Breast epithelium (tissue), 4 donors: ENCODE measurements around the gene FAM43A. TPM values are rescaled to one million over a fixed set of nuclear protein-coding genes. Genes with fewer than 3 reads are reported as not detected.
A peak's percentile ranks its signal among the peaks of the same experiment; 100 is the strongest.

Experiments used
- DNase-seq, 2 donors: peaks; one replicate each; pipeline ENCODE4 v3.0.0-alpha.2; 2019; ENCODE audit warnings: low spot score in 2 of 2
- H3K27ac ChIP-seq, 2 donors: fragments of 200-600 bp; sonication (generic) in 1 of 2; one replicate each; pipeline ENCODE4 v1.5.1; 2016 to 2019; ENCODE audit warnings: mild to moderate bottlenecking in 1 of 2
- H3K27me3 ChIP-seq, 2 donors: fragments of 200-600 bp; sonication (generic) in 1 of 2; one replicate each; pipeline versions ENCODE4 v1.5.1 to v1.6.0; 2017 to 2019; ENCODE audit warnings: control low read depth in 1 of 2, mild to moderate bottlenecking in 1 of 2
- H3K36me3 ChIP-seq: fragments of 200-600 bp; one replicate; pipeline ENCODE4 v1.5.1; 2019
- H3K4me1 ChIP-seq, 2 donors: fragments of 200-600 bp; sonication (generic); one replicate each; pipeline ENCODE4 v1.5.1; 2016 to 2019; ENCODE audit warnings: control low read depth in 1 of 2
- H3K4me3 ChIP-seq, 3 donors: fragments of 200-600 bp; sonication (generic); 1 replicate in 2 of 3; 2 replicates in 1 of 3; pipeline ENCODE4 v1.5.1; 2016 to 2019; ENCODE audit warnings: mild to moderate bottlenecking in 3 of 3, moderate library complexity in 2 of 3
- H3K9me3 ChIP-seq, 2 donors: fragments of 200-600 bp; sonication (generic) in 1 of 2; one replicate each; pipeline ENCODE4 v1.5.1; 2016 to 2019; ENCODE audit warnings: control low read depth in 1 of 2
- POLR2A ChIP-seq: fragments of 450-650 bp; IDR thresholded peaks from one replicate; pipeline ENCODE4 v1.6.1; 2016; ENCODE audit warnings: antibody characterized with exemption, mild to moderate bottlenecking, moderate library complexity
- POLR2AphosphoS5 ChIP-seq, 3 donors: sonication (generic); formaldehyde crosslinking; IDR thresholded peaks; one replicate each; pipeline ENCODE4 v1.6.1; 2017; ENCODE audit warnings: antibody characterized with exemption in 3 of 3
- intact Hi-C: fragments of 100-400 bp; cut with DNase I; formaldehyde crosslinking; loops from one replicate; pipeline ENCODE4 v1.15.1; 2023; ENCODE audit warnings: low total_unique reads
- total RNA-seq, 3 donors: library from RNA; depleted of rRNA; stranded (reverse); fragments of >200 nt; gene quantifications; one replicate each; pipeline ENCODE4 v1.1.0, GENCODE V29; 2016
- TF ChIP-seq, protein P1 (sequence below), 3 donors: fragments of 450-650 bp; IDR thresholded peaks; one replicate each; pipeline ENCODE4 v1.5.1; 2016 to 2017; ENCODE audit warnings: antibody characterized with exemption in 3 of 3, mild to moderate bottlenecking in 3 of 3, moderate library complexity in 3 of 3

FAM43A gene
- total RNA-seq, 3 donors from 2014 or later: 10.1 to 16.7 (median 15.5) TPM

DNA sequence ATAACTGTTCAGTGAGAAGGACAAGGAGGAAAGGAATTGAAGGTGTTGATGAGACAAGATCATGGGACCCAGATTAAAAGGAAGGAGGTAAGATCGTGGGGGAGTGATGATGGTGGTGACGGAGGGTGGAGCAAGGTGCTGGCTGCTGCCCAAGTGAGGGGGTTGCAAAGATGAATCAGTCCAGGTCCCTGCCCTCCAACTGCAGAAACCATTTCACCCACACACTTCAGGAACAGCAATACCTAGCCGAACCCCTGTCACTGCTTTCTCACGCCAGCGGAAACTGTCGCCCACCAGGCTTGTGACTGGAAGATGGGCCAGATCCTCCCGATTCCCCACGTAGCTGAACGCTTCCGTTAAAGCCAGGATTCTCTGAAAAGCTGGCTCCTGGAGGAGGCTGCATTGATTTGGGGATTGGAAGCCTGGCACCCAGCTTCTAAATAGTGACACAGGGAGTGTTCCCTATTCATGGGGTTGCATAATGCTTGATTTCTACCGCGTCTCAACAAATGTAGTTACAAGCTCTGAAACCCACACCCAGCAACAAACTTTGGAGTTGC lies 10.5 kb upstream of the FAM43A start:
- Histone ChIP-seq H3K4me3 (no peak overlapping the region), H3K9me3 (no peaks in the 10 kb centered on the region), H3K4me1 (peaks cover 0 to 13% of the 10 kb centered on the region in 2 donors), H3K27me3 (no peaks in the 10 kb centered on the region), H3K27ac (no peak overlapping the region), H3K36me3 (no peaks in the 10 kb centered on the region)
- intact Hi-C loops: no loop called here
- TF ChIP-seq POLR2A (no peak), POLR2AphosphoS5 (IDR thresholded peaks at IDR 0.05) (no peak)
- TF ChIP-seq, protein P1, sequence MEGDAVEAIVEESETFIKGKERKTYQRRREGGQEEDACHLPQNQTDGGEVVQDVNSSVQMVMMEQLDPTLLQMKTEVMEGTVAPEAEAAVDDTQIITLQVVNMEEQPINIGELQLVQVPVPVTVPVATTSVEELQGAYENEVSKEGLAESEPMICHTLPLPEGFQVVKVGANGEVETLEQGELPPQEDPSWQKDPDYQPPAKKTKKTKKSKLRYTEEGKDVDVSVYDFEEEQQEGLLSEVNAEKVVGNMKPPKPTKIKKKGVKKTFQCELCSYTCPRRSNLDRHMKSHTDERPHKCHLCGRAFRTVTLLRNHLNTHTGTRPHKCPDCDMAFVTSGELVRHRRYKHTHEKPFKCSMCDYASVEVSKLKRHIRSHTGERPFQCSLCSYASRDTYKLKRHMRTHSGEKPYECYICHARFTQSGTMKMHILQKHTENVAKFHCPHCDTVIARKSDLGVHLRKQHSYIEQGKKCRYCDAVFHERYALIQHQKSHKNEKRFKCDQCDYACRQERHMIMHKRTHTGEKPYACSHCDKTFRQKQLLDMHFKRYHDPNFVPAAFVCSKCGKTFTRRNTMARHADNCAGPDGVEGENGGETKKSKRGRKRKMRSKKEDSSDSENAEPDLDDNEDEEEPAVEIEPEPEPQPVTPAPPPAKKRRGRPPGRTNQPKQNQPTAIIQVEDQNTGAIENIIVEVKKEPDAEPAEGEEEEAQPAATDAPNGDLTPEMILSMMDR (IDR thresholded peaks at IDR 0.05): no peak
- no peak for DNase-seq

DNA sequence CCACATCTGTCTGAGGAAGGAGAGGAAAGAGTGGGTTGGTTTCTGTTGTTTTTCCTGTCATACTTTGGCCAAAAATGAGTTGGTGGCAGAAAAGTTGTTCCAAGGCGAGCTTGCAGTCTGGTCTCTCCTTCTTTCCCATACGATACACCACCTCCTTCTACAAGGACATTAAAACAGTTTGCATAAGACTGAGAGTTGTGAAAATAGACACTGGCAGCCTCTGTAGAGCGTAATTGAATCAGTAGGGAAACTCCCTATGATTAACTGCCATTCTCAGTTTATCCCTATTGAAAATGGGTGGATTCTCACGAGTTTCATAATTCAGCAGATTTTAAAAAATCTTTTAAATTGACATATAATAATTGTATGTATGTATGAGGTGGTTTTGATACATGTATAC lies 10.0 kb upstream of the FAM43A start:
- Histone ChIP-seq H3K27ac (no peak overlapping the region), H3K4me1 (peaks cover 0 to 11% of the 10 kb centered on the region in 2 donors), H3K27me3 (no peaks in the 10 kb centered on the region), H3K9me3 (no peaks in the 10 kb centered on the region), H3K4me3 (no peak overlapping the region), H3K36me3 (no peaks in the 10 kb centered on the region)
- intact Hi-C loops: no loop called here
- DNase-seq: no peak
- TF ChIP-seq POLR2A: no peak
- no peak for TF ChIP-seq POLR2AphosphoS5 (IDR thresholded peaks at IDR 0.05)
- TF ChIP-seq, protein P1 (IDR thresholded peaks at IDR 0.05): no peak

DNA sequence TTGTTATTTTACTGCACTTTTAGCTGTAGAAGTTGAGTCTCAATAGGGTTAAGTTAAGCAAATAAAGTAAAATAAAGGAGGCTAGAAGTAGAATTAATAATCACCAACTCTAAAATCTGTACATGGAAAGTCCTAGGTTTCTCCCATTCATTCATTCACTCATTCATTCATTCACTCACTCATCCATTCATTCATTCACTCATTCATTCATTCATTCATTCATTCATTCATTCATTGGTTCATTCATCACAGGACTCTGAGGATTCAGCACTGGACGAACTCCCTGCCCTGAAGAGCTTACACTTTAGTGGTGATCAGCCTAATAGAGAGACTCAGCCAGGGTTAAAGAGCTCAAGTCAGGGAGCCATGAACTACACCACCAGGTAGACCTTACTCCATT lies 9.2 kb upstream of the FAM43A start:
- Histone ChIP-seq H3K27ac (no peak overlapping the region), H3K36me3 (no peaks in the 10 kb centered on the region), H3K4me3 (no peak overlapping the region), H3K4me1 (peaks cover 0 to 3% of the 10 kb centered on the region in 2 donors), H3K27me3 (no peaks in the 10 kb centered on the region), H3K9me3 (no peaks in the 10 kb centered on the region)
- TF ChIP-seq POLR2A (no peak), POLR2AphosphoS5 (IDR thresholded peaks at IDR 0.05) (no peak)
- TF ChIP-seq, protein P1 (IDR thresholded peaks at IDR 0.05): no peak
- DNase-seq: no peak
- intact Hi-C loops: no loop called here

GRCh38 chr3:194680888-194681615 lies 4.6 kb upstream of the FAM43A start:
- TF ChIP-seq POLR2AphosphoS5 (IDR thresholded peaks at IDR 0.05) (no peak), POLR2A (no peak)

DNA sequence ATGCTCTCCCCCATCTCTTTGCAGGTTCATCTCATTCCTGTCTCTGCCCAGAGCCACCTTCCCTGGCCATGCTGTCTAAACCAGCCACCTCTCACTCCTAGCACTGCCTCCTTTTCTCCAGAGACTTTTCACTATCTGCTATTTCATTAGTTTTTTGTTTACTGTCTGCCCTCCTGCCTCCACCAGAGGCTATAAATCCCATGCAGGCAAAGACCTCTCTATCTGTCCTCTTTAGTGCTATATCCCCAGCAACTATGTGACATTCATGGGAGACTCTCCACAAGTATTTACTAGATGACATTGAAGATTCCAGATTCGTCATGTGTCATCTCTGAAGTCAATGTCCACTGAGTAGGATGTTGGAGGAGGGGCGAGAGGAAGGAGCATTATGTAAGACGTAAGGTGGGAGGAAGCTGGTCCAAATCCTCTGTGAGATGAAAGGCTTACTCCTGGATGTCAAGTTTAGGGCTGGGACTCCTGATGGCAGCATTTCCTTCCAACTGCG lies 3.4 kb upstream of the FAM43A start:
- no peak overlapping the region for H3K4me3 ChIP-seq
- no peaks in the 10 kb centered on the region for H3K9me3 ChIP-seq
- H3K27me3 ChIP-seq: no peaks in the 10 kb centered on the region
- peaks cover 0 to 5% of the 10 kb centered on the region in 2 donors for H3K4me1 ChIP-seq
- TF ChIP-seq, protein P1 (IDR thresholded peaks at IDR 0.05): no peak
- no peak for TF ChIP-seq POLR2A
- no peak for TF ChIP-seq POLR2AphosphoS5 (IDR thresholded peaks at IDR 0.05)
- H3K36me3 ChIP-seq: no peaks in the 10 kb centered on the region
- DNase-seq: no peak
- intact Hi-C loops: loop anchor here (10.0 kb wide), 2 partner anchors 423 to 843 kb away; no protein-coding TSS in a partner anchor
- peak overlapping the region; percentile 57 to 62 for H3K27ac ChIP-seq

More at GRCh38 chr3:194680888-194681615, 4.6 kb upstream of the FAM43A start:
- Histone ChIP-seq H3K27me3 (no peaks in the 10 kb centered on the region), H3K4me1 (peaks cover 0 to 5% of the 10 kb centered on the region in 2 donors), H3K9me3 (no peaks in the 10 kb centered on the region), H3K36me3 (no peaks in the 10 kb centered on the region), H3K27ac (no peak overlapping the region), H3K4me3 (no peak overlapping the region)
- no peak for DNase-seq
- intact Hi-C loops: loop anchor here (10.0 kb wide), 2 partner anchors 424 to 844 kb away; no protein-coding TSS in a partner anchor
